Measurements from ENCODE around the gene SLC35G4. TPM values are rescaled to one million over a fixed set of nuclear protein-coding genes. Genes with fewer than 3 reads are reported as not detected.

SLC35G4 gene
- total and polyA plus RNA-seq, 2 of the 4 experiments (the other 2 are of a cell fraction) = not detected

DNA sequence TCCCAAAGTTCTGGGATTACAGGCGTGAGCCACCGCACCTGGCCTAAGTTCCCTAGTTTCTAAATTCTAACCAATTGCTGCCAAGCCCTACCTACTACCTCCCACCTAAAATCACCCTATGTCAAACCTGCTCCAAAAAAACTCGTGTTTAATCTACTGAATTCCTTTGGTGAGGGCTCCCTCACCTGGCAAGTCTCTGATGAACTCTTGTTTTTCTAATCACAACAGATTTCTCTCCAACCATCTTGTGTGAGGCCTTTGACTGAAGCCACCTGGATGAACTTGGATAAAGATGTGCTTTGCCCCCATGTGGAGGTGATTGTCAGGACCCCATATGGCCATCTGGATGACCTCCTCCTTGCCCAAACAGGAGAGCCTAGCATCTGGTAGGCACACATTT is 17.4 kb upstream of the SLC35G4 start:
- no peak overlapping the region for H3K27ac ChIP-seq (ENCODE audit: insufficient read depth, low read length)
- ChIA-PET CTCF (no interaction called here), POLR2A (ENCODE audit: unreplicated experiment) (no interaction called here)
- no peak overlapping the region for H2BK15ac ChIP-seq (ENCODE audit: low read depth, low read length)
- H4K8ac ChIP-seq (ENCODE audit: low read depth in 2 of 2, low read length in 2 of 2) = no peak overlapping the region
- no peak overlapping the region for H2AFZ ChIP-seq (replicated peaks; ENCODE audit: low read length, poor library complexity)
- no peaks in the 10 kb centered on the region for H3K9me3 ChIP-seq (ENCODE audit: control insufficient read depth, insufficient read depth, low read length)
- H3K9me1 ChIP-seq (ENCODE audit: insufficient read depth, low read length) = no peaks in the 10 kb centered on the region
- H2AK9ac ChIP-seq (replicated peaks; ENCODE audit: low read depth, low read length, poor library complexity) = no peak overlapping the region
- no peak overlapping the region for H3K4me2 ChIP-seq (ENCODE audit: low read depth, low read length)
- TF ChIP-seq, protein P1, sequence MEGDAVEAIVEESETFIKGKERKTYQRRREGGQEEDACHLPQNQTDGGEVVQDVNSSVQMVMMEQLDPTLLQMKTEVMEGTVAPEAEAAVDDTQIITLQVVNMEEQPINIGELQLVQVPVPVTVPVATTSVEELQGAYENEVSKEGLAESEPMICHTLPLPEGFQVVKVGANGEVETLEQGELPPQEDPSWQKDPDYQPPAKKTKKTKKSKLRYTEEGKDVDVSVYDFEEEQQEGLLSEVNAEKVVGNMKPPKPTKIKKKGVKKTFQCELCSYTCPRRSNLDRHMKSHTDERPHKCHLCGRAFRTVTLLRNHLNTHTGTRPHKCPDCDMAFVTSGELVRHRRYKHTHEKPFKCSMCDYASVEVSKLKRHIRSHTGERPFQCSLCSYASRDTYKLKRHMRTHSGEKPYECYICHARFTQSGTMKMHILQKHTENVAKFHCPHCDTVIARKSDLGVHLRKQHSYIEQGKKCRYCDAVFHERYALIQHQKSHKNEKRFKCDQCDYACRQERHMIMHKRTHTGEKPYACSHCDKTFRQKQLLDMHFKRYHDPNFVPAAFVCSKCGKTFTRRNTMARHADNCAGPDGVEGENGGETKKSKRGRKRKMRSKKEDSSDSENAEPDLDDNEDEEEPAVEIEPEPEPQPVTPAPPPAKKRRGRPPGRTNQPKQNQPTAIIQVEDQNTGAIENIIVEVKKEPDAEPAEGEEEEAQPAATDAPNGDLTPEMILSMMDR (conservative IDR thresholded peaks at IDR 0.05; ENCODE audit: low read depth, low read length) = no peak
- TF ChIP-seq RCOR1 (IDR thresholded peaks at IDR 0.05; ENCODE audit: insufficient replicate concordance, low read length) (no peak), RFX5 (IDR thresholded peaks at IDR 0.05; ENCODE audit: low read depth, low read length) (no peak), SMC3 (IDR thresholded peaks at IDR 0.05; ENCODE audit: low read depth, low read length) (no peak), BHLHE40 (IDR thresholded peaks at IDR 0.05; ENCODE audit: low read depth, low read length) (no peak), MAZ (IDR thresholded peaks at IDR 0.05; ENCODE audit: borderline replicate concordance, low read depth, low read length) (no peak), NFE2L2 (IDR thresholded peaks at IDR 0.05; ENCODE audit: low read depth, low read length) (no peak), FOS (IDR thresholded peaks at IDR 0.05; ENCODE audit: low read depth, low read length) (no peak), CHD1 (IDR thresholded peaks at IDR 0.05; ENCODE audit: low read depth, low read length) (no peak), MAFK (IDR thresholded peaks at IDR 0.05; ENCODE audit: low read depth, low read length) (no peak)
- TF ChIP-seq, protein P2, sequence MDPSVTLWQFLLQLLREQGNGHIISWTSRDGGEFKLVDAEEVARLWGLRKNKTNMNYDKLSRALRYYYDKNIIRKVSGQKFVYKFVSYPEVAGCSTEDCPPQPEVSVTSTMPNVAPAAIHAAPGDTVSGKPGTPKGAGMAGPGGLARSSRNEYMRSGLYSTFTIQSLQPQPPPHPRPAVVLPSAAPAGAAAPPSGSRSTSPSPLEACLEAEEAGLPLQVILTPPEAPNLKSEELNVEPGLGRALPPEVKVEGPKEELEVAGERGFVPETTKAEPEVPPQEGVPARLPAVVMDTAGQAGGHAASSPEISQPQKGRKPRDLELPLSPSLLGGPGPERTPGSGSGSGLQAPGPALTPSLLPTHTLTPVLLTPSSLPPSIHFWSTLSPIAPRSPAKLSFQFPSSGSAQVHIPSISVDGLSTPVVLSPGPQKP (IDR thresholded peaks at IDR 0.05; ENCODE audit: borderline replicate concordance, low read depth, low read length) = no peak
- TF ChIP-seq, protein P3, sequence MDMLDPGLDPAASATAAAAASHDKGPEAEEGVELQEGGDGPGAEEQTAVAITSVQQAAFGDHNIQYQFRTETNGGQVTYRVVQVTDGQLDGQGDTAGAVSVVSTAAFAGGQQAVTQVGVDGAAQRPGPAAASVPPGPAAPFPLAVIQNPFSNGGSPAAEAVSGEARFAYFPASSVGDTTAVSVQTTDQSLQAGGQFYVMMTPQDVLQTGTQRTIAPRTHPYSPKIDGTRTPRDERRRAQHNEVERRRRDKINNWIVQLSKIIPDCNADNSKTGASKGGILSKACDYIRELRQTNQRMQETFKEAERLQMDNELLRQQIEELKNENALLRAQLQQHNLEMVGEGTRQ (IDR thresholded peaks at IDR 0.05; ENCODE audit: low read depth, low read length) = no peak
- H3K9ac ChIP-seq (ENCODE audit: low read depth, low read length) = no peak overlapping the region
- no peak overlapping the region for H4K91ac ChIP-seq (ENCODE audit: insufficient read depth, low read depth, low read length)
- no peak overlapping the region for H3K23ac ChIP-seq (ENCODE audit: low read depth, low read length)
- no peak overlapping the region for H3K18ac ChIP-seq (ENCODE audit: low read depth, low read length)
- H3K56ac ChIP-seq (ENCODE audit: extremely low read depth, insufficient read depth, low read length) = no peak overlapping the region
- H3K14ac ChIP-seq (replicated peaks; ENCODE audit: low read depth, low read length) = no peak overlapping the region
- no peak overlapping the region for H3K4me3 ChIP-seq (ENCODE audit: insufficient read depth, low read depth, low read length)
- H2AK5ac ChIP-seq (ENCODE audit: low read depth, low read length) = no peak overlapping the region
- H3K36me3 ChIP-seq (ENCODE audit: control insufficient read depth, insufficient read depth, low read length) = no peaks in the 10 kb centered on the region
- no peak overlapping the region for H2BK20ac ChIP-seq (ENCODE audit: low read depth, low read length)
- DNase-seq = no peak
- no TSS peak for BruUV-seq (replicated peaks)
- no peaks in the 10 kb centered on the region for H3K79me1 ChIP-seq (ENCODE audit: low read depth in 1 of 2, low read length in 2 of 2)
- no peaks in the 10 kb centered on the region for H3K4me1 ChIP-seq (ENCODE audit: control insufficient read depth, insufficient read depth, low read length)
- no peak overlapping the region for H2BK5ac ChIP-seq (ENCODE audit: low read depth, low read length, poor library complexity, severe bottlenecking)
- no peak for ATAC-seq (ENCODE audit: low read depth)
- in situ Hi-C loops (cut with MboI; ENCODE audit: low sequenced_read_pairs) (no loop called here), intact Hi-C loops (cut with micrococcal nuclease) (no loop called here), dilution Hi-C loops (cut with HindIII; ENCODE audit: low sequenced_read_pairs, unreplicated experiment) (no loop called here)
- H4K20me1 ChIP-seq (ENCODE audit: insufficient read depth, low read length) = no peaks in the 10 kb centered on the region
- peaks cover 2% of the 10 kb centered on the region for H3K27me3 ChIP-seq (ENCODE audit: control insufficient read depth, insufficient read depth, low read length)
- no CpG with 5 or more reads among the region's 3 CpGs for WGBS, 2 experiments (ENCODE audit: extremely low coverage in 2 of 2, insufficient read length in 1 of 2)
- no peak overlapping the region for H4K5ac ChIP-seq (ENCODE audit: low read depth, low read length)
- no peak overlapping the region for H3K4ac ChIP-seq (ENCODE audit: low read depth, low read length)
- no peak overlapping the region for H2BK120ac ChIP-seq (ENCODE audit: low read depth, low read length)
